Measurements from ENCODE around the gene MAP3K15. TPM values are rescaled to one million over a fixed set of nuclear protein-coding genes. Genes with fewer than 3 reads are reported as not detected.

MAP3K15 gene
- polyA plus RNA-seq, 1 of the 3 experiments (the other 2 are of a cell fraction), result 0.07 TPM

GRCh38 chrX:19389227-19389845 is 126.0 kb downstream of the MAP3K15 start:
- Histone ChIP-seq H4K20me1 (ENCODE audit: insufficient read depth) (no peaks in the 10 kb centered on the region), H3K36me3 (replicated peaks in 1 of 2; ENCODE audit: control insufficient read depth in 1 of 2, insufficient read depth in 2 of 2, low read length in 1 of 2) (no peaks in the 10 kb centered on the region), H2AFZ (ENCODE audit: low read depth) (no peak overlapping the region), H3K27ac (ENCODE audit: low read depth in 2 of 2, low read length in 1 of 2) (no peak overlapping the region), H3F3A (replicated peaks; ENCODE audit: insufficient read depth) (no peaks in the 10 kb centered on the region), H3K79me2 (ENCODE audit: insufficient read depth) (no peaks in the 10 kb centered on the region), H3K27me3 (ENCODE audit: insufficient read depth) (no peaks in the 10 kb centered on the region; the same call in 1 of the 2 replicates), H3K9me2 (no peaks in the 10 kb centered on the region), H3K4me1 (ENCODE audit: control insufficient read depth in 1 of 2, insufficient read depth in 2 of 2, low read depth in 1 of 2, low read length in 1 of 2) (no peaks in the 10 kb centered on the region), H3K4me2 (no peak overlapping the region), H3K4me3 (ENCODE audit: low read depth in 2 of 2, low read length in 1 of 2) (no peak overlapping the region), H3K9me3 (no peaks in the 10 kb centered on the region), H3K9ac (no peak overlapping the region)
- TF ChIP-seq RFX5 (IDR thresholded peaks at IDR 0.05; ENCODE audit: low read length), result no peak
- no peak for TF ChIP-seq TCF12 (IDR thresholded peaks at IDR 0.05)
- TF ChIP-seq MEF2A (IDR thresholded peaks at IDR 0.05; ENCODE audit: borderline replicate concordance, low read depth), result no peak
- no peak for TF ChIP-seq CTCF (IDR thresholded peaks at IDR 0.05)
- no peak for TF ChIP-seq FOXJ3 (CRISPR knock-in tag; IDR thresholded peaks at IDR 0.05)
- no peak for TF ChIP-seq JUND (IDR thresholded peaks at IDR 0.05)
- no peak for TF ChIP-seq RXRA (IDR thresholded peaks at IDR 0.05; ENCODE audit: borderline replicate concordance, low read depth)
- no peak for TF ChIP-seq RCOR1 (IDR thresholded peaks at IDR 0.05; ENCODE audit: low read length)
- TF ChIP-seq NRF1 (IDR thresholded peaks at IDR 0.05; ENCODE audit: low read depth, low read length), result no peak
- no peak for TF ChIP-seq SMC3 (IDR thresholded peaks at IDR 0.05; ENCODE audit: low read depth, low read length)
- TF ChIP-seq MAX (IDR thresholded peaks at IDR 0.05; ENCODE audit: low read depth), result no peak
- no peak for TF ChIP-seq EP300 (IDR thresholded peaks at IDR 0.05; ENCODE audit: borderline replicate concordance in 1 of 2, low read depth in 1 of 2, low read length in 1 of 2)
- WGBS (ENCODE audit: low lambda C conversion rate), result 31% methylated on average over 4 of the region's 4 CpGs
- POLR2A ChIA-PET, result no interaction called here
- DNase-seq, result no peak
- CTCF ChIA-PET, result interaction anchor here (1.1 kb wide), 1 partner anchor 14 kb away, joined by 3 read pairs; no protein-coding TSS in a partner anchor

DNA sequence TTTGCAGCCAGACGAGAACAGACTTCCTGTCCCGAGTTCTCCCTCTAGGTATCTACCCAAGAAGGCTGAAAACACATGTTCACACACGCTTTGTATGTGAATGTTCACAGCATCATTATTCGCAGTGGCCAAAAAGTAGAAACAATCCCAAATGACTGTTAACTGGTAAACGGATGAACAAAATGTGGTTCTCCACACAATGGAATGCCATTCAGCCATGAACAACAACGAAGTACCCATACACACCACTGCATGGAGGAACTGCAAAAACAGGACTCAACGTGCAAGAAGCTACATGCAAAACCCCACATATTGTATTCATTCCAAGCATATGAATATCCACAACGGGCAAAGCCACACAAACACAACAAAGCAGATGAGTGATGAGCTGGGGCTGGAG is 126.6 kb downstream of the MAP3K15 start:
- Histone ChIP-seq H3F3A (replicated peaks; ENCODE audit: insufficient read depth) (no peaks in the 10 kb centered on the region), H3K9me3 (no peaks in the 10 kb centered on the region), H2AFZ (ENCODE audit: low read depth) (no peak overlapping the region), H3K79me2 (ENCODE audit: insufficient read depth) (no peaks in the 10 kb centered on the region), H3K36me3 (replicated peaks in 1 of 2; ENCODE audit: control insufficient read depth in 1 of 2, insufficient read depth in 2 of 2, low read length in 1 of 2) (no peaks in the 10 kb centered on the region), H3K4me3 (ENCODE audit: low read depth in 2 of 2, low read length in 1 of 2) (no peak overlapping the region), H3K9me2 (no peaks in the 10 kb centered on the region), H3K27me3 (ENCODE audit: insufficient read depth) (no peaks in the 10 kb centered on the region; the same call in 1 of the 2 replicates), H3K9ac (no peak overlapping the region), H3K27ac (ENCODE audit: low read depth in 2 of 2, low read length in 1 of 2) (no peak overlapping the region), H4K20me1 (ENCODE audit: insufficient read depth) (no peaks in the 10 kb centered on the region), H3K4me1 (ENCODE audit: control insufficient read depth in 1 of 2, insufficient read depth in 2 of 2, low read depth in 1 of 2, low read length in 1 of 2) (no peaks in the 10 kb centered on the region), H3K4me2 (no peak overlapping the region)
- no peak for DNase-seq
- TF ChIP-seq, protein P1, sequence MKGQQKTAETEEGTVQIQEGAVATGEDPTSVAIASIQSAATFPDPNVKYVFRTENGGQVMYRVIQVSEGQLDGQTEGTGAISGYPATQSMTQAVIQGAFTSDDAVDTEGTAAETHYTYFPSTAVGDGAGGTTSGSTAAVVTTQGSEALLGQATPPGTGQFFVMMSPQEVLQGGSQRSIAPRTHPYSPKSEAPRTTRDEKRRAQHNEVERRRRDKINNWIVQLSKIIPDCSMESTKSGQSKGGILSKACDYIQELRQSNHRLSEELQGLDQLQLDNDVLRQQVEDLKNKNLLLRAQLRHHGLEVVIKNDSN (IDR thresholded peaks at IDR 0.05; ENCODE audit: borderline replicate concordance, low read depth), result no peak
- TF ChIP-seq POLR2AphosphoS5 (IDR thresholded peaks at IDR 0.05; ENCODE audit: low read depth, low read length) (no peak), RXRA (IDR thresholded peaks at IDR 0.05; ENCODE audit: borderline replicate concordance, low read depth) (no peak), FOSL2 (IDR thresholded peaks at IDR 0.05; ENCODE audit: borderline replicate concordance, low read depth) (no peak), CHD2 (IDR thresholded peaks at IDR 0.05; ENCODE audit: low read length, partially characterized antibody) (no peak)
- POLR2A ChIA-PET, result no interaction called here
- 46% methylated on average over 8 of the region's 8 CpGs for WGBS (ENCODE audit: low lambda C conversion rate)
- CTCF ChIA-PET, result interaction anchor here (1.1 kb wide), 1 partner anchor 14 kb away, joined by 3 read pairs; no protein-coding TSS in a partner anchor
